ENCODE measurements around the gene ZNF771. TPM values are rescaled to one million over a fixed set of nuclear protein-coding genes. Genes with fewer than 3 reads are reported as not detected.

Gene ZNF771
- total and polyA plus RNA-seq, 9 of the 15 experiments (the other 6 are each of a cell fraction or from before 2014, with no cell fraction given): 1.5 to 12.6 (median 4.4) TPM

DNA sequence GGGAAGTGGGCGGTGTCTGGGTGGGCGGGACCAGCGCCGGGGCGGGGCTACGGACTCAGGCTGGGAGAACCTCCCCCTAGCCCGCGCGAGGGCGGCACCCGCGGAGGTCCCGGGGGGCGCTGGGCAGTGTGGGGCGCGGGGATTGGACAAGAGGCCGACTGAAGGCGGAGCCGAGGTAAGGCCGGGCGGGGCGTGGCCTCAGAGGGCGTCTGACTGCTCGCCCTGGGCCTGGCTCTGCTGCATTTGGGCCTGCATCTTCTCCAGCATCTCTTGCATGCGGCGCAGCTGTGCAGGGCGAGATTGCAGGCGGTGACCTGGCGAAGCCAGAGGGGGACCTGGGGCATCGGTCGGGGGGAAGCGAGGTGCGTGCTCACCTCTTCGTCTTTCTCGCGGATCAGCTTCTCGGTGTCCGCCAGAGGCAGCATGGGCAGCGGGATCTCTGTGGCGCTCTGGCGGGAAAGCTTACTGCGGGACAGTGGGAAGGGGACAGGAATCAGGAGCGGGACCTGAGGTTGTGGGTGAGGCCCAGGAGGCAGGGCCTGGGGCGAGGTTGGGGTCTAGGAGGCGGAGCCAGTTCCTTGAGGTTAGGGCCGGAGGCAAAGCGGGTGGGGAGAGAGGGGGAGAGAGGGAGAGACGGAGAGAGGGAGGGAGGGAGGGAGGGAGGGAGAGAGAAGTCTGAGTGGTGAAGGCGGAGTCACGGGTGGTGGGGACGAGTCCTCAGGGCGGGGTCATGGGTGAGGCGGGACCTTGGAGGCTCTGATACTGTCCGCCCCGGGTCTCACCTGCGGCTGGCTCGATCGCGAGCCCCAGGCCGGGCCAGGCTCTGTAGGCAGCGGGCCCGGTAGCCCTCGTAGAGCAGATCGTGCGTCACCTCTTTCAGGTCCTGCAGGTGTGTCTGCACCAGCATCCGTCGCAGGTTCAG lies 28.9 kb upstream of the ZNF771 start (continued):
- 0 out of 2 replicates have a peak, but pooled peaks have one; percentile 39 for TF ChIP-seq MYC (IDR thresholded peaks at IDR 0.05; ENCODE audit: low read depth, low read length)
- no peak for TF ChIP-seq MYC (CRISPR knock-in tag; IDR thresholded peaks at IDR 0.05; ENCODE audit: borderline replicate concordance, low read depth)
- TF ChIP-seq, protein P1, sequence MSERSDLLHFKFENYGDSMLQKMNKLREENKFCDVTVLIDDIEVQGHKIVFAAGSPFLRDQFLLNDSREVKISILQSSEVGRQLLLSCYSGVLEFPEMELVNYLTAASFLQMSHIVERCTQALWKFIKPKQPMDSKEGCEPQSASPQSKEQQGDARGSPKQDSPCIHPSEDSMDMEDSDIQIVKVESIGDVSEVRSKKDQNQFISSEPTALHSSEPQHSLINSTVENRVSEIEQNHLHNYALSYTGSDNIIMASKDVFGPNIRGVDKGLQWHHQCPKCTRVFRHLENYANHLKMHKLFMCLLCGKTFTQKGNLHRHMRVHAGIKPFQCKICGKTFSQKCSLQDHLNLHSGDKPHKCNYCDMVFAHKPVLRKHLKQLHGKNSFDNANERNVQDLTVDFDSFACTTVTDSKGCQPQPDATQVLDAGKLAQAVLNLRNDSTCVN (CRISPR knock-in tag; IDR thresholded peaks at IDR 0.05): 0 out of 2 replicates have a peak, but pooled peaks have one; percentile 45
- TF ChIP-seq, protein P2, sequence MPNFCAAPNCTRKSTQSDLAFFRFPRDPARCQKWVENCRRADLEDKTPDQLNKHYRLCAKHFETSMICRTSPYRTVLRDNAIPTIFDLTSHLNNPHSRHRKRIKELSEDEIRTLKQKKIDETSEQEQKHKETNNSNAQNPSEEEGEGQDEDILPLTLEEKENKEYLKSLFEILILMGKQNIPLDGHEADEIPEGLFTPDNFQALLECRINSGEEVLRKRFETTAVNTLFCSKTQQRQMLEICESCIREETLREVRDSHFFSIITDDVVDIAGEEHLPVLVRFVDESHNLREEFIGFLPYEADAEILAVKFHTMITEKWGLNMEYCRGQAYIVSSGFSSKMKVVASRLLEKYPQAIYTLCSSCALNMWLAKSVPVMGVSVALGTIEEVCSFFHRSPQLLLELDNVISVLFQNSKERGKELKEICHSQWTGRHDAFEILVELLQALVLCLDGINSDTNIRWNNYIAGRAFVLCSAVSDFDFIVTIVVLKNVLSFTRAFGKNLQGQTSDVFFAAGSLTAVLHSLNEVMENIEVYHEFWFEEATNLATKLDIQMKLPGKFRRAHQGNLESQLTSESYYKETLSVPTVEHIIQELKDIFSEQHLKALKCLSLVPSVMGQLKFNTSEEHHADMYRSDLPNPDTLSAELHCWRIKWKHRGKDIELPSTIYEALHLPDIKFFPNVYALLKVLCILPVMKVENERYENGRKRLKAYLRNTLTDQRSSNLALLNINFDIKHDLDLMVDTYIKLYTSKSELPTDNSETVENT (CRISPR knock-in tag; IDR thresholded peaks at IDR 0.05): peak; percentile 67; the same call in 1 of the 2 replicates
- TF ChIP-seq ZNF146 (CRISPR knock-in tag; IDR thresholded peaks at IDR 0.05; ENCODE audit: unreplicated experiment): no peak
- TF ChIP-seq PML (IDR thresholded peaks at IDR 0.05; ENCODE audit: low read length): peak; percentile 36; the same call in 1 of the 2 replicates
- peak; percentile 75; the same call in 1 of the 2 replicates for TF ChIP-seq POLR2AphosphoS2 (IDR thresholded peaks at IDR 0.05; ENCODE audit: low read length)
- TF ChIP-seq KDM5B (IDR thresholded peaks at IDR 0.05; ENCODE audit: insufficient replicate concordance, low read depth, low read length): peak; percentile 69
- no peak for TF ChIP-seq SP2 (IDR thresholded peaks at IDR 0.05; ENCODE audit: extremely low read depth, low read depth, low read length, poor library complexity, severe bottlenecking)
- no peak for TF ChIP-seq CAMTA2 (CRISPR knock-in tag; conservative IDR thresholded peaks at IDR 0.05)
- peak in 1 of 2 experiments; percentile 40; a peak in 2 of 4 replicates for TF ChIP-seq RCOR1 (IDR thresholded peaks at IDR 0.05; ENCODE audit: borderline replicate concordance in 1 of 2, low read depth in 2 of 2, low read length in 2 of 2)
- TF ChIP-seq TCFL5 (CRISPR knock-in tag; conservative IDR thresholded peaks at IDR 0.05): no peak
- peak; percentile 7 for TF ChIP-seq NEUROD1 (IDR thresholded peaks at IDR 0.05; ENCODE audit: borderline replicate concordance, low read depth, low read length, partially characterized antibody)
- TF ChIP-seq, protein P3, sequence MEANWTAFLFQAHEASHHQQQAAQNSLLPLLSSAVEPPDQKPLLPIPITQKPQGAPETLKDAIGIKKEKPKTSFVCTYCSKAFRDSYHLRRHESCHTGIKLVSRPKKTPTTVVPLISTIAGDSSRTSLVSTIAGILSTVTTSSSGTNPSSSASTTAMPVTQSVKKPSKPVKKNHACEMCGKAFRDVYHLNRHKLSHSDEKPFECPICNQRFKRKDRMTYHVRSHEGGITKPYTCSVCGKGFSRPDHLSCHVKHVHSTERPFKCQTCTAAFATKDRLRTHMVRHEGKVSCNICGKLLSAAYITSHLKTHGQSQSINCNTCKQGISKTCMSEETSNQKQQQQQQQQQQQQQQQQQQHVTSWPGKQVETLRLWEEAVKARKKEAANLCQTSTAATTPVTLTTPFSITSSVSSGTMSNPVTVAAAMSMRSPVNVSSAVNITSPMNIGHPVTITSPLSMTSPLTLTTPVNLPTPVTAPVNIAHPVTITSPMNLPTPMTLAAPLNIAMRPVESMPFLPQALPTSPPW (CRISPR knock-in tag; IDR thresholded peaks at IDR 0.05): peak; percentile 57
- TF ChIP-seq, protein P4, sequence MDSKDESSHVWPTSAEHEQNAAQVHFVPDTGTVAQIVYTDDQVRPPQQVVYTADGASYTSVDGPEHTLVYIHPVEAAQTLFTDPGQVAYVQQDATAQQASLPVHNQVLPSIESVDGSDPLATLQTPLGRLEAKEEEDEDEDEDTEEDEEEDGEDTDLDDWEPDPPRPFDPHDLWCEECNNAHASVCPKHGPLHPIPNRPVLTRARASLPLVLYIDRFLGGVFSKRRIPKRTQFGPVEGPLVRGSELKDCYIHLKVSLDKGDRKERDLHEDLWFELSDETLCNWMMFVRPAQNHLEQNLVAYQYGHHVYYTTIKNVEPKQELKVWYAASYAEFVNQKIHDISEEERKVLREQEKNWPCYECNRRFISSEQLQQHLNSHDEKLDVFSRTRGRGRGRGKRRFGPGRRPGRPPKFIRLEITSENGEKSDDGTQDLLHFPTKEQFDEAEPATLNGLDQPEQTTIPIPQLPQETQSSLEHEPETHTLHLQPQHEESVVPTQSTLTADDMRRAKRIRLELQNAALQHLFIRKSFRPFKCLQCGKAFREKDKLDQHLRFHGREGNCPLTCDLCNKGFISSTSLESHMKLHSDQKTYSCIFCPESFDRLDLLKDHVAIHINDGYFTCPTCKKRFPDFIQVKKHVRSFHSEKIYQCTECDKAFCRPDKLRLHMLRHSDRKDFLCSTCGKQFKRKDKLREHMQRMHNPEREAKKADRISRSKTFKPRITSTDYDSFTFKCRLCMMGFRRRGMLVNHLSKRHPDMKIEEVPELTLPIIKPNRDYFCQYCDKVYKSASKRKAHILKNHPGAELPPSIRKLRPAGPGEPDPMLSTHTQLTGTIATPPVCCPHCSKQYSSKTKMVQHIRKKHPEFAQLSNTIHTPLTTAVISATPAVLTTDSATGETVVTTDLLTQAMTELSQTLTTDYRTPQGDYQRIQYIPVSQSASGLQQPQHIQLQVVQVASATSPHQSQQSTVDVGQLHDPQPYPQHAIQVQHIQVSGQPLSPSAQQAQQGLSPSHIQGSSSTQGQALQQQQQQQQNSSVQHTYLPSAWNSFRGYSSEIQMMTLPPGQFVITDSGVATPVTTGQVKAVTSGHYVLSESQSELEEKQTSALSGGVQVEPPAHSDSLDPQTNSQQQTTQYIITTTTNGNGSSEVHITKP (IDR thresholded peaks at IDR 0.05; ENCODE audit: partially characterized antibody): peak; percentile 40

Measured in K562 (cell line).